RWPE1 (cell line): Measurements from ENCODE around the gene TBKBP1.

Experiments used
- CTCF ChIA-PET: fragments of 350-600 bp; sonication (Branson Sonifier 250); formaldehyde crosslinking; extraction: SDS; loops from one replicate; lab custom pipeline; 2021; lab: Yijun Ruan, JAX
- POLR2A ChIA-PET: fragments of 400-600 bp; formaldehyde crosslinking; extraction: SDS; loops from one replicate; lab custom pipeline; 2020; ENCODE audit warnings: antibody characterized with exemption; ENCODE audit not compliant: low non-redundant PET; lab: Yijun Ruan, JAX
- DNase-seq: peaks from one replicate; pipeline ENCODE4 v3.0.0; 2012; ENCODE audit warnings: low spot score
- H3K27ac ChIP-seq: fragments of 450-650 bp; 2 replicates; pipeline ENCODE4 v1.5.1; 2017
- TF ChIP-seq, protein P1 (sequence below): fragments of 450-650 bp; conservative IDR thresholded peaks from 2 replicates; pipeline ENCODE4 v1.5.1; 2017; ENCODE audit warnings: low read depth, mild to moderate bottlenecking

Gene TBKBP1

DNA sequence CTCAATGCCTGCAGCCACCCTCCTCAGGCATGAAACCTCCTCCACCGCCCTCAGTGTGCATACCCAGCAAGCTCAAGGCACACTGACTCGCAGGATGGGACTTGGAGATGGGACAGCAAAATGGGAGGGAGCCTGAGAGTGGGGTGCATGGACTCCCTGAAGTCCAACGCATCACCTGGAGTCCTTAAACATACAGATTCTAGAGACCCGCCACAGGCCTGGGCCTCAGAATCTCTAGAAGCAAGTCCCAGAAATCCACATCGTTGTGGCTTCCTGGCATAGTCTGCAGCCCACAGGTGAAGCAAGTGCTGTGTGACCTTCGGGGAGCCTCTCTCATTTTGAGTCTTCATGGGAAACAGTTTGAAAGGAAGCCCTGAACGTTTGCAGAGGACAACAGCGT is 35.5 kb downstream of the TBKBP1 start:
- ChIA-PET POLR2A (no interaction called here), CTCF (interaction anchor here (0.7 kb wide), 1 partner anchor 679 kb away, joined by 5 read pairs; no protein-coding TSS in a partner anchor)
- TF ChIP-seq, protein P1, sequence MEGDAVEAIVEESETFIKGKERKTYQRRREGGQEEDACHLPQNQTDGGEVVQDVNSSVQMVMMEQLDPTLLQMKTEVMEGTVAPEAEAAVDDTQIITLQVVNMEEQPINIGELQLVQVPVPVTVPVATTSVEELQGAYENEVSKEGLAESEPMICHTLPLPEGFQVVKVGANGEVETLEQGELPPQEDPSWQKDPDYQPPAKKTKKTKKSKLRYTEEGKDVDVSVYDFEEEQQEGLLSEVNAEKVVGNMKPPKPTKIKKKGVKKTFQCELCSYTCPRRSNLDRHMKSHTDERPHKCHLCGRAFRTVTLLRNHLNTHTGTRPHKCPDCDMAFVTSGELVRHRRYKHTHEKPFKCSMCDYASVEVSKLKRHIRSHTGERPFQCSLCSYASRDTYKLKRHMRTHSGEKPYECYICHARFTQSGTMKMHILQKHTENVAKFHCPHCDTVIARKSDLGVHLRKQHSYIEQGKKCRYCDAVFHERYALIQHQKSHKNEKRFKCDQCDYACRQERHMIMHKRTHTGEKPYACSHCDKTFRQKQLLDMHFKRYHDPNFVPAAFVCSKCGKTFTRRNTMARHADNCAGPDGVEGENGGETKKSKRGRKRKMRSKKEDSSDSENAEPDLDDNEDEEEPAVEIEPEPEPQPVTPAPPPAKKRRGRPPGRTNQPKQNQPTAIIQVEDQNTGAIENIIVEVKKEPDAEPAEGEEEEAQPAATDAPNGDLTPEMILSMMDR: no peak
- no peak for DNase-seq
- no peak overlapping the region for H3K27ac ChIP-seq

DNA sequence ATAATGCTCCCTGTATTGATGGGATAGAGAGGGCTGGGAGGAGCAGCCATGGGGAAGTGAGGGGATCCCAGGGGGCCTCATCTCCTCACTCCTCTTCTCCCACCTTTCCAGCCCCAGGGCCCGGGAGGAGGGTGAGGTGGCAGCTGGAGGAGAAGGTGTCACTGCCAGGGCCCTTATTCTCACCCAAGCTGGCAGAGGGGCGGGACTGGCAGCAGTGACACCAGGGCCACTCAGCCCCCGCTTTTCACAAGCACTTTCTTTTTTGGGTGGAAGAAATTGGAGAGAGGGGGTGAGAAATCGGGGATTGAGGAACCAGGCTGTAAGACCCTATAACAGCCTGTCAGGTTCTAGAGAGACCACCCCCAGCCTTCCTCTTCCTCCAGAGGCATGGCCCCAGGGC is 36.7 kb downstream of the TBKBP1 start:
- CTCF ChIA-PET: interaction anchor here (0.6 kb wide), 1 partner anchor 668 kb away, joined by 3 read pairs; no protein-coding TSS in a partner anchor
- POLR2A ChIA-PET: no interaction called here
- TF ChIP-seq, protein P1: no peak
- no peak for DNase-seq
- no peak overlapping the region for H3K27ac ChIP-seq

DNA sequence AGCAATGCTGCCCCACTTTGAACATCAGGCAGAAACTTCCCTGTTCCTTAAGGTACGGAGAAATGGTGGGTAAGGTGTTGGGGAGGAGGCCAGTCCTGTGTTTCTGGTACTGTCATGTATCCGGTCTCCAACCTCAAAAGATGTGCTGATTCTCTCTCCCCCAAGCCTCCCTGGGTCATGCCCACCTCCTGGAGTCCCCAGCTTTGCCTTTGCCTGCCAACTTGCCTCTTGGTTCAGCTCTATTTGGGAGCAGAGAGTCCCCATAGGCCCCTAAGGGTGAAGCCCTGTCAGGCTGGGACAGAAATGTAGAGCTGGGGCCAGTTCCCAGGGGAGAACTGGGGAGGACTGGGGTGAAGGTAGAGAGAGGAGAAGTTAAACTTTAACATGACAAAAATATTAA is 37.4 kb downstream of the TBKBP1 start:
- POLR2A ChIA-PET: no interaction called here
- TF ChIP-seq, protein P1: no peak
- CTCF ChIA-PET: interaction anchor here (0.7 to 1.1 kb wide), 2 partner anchors 11 to 13 kb away, joined by 3 read pairs; no protein-coding TSS in a partner anchor
- no peak for DNase-seq
- no peak overlapping the region for H3K27ac ChIP-seq

DNA sequence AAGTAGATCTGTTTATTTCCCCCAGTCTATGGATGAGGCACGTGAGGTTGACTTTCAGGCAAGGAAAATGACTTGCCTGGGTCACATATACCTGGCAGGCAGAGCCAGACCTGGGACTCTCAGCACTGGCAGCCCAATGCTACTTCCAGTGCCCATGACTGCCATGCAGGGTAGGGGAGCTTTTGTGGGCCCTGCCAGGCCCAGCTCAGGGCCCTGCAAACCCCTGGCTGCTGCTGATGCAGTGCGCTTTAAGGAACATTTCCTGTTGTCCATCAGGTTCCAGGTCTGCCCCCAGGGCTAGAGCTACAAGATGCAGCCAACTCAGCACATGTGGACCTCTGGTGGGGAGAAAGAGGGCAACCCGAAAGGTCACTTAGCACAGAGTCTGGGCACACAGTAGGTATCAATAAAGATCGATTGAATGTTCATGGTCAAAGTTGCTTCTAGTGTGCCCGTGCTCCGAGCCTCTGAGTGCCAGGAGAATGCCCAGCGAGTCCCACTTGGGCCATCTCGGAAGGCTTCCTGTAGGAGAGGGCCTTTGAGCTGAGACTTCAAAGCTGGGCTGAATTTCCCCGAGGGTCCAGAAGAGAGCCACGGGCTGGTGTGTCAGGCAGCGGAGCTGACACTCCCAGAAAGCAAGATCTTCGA is 38.6 kb downstream of the TBKBP1 start:
- H3K27ac ChIP-seq: no peak overlapping the region
- ChIA-PET POLR2A (no interaction called here), CTCF (interaction anchor here (0.5 to 1.4 kb wide), 7 partner anchors 9 to 69 kb away, joined by 3 to 4 read pairs (median 3); no protein-coding TSS in a partner anchor)
- no peak for DNase-seq
- TF ChIP-seq, protein P1: no peak

DNA sequence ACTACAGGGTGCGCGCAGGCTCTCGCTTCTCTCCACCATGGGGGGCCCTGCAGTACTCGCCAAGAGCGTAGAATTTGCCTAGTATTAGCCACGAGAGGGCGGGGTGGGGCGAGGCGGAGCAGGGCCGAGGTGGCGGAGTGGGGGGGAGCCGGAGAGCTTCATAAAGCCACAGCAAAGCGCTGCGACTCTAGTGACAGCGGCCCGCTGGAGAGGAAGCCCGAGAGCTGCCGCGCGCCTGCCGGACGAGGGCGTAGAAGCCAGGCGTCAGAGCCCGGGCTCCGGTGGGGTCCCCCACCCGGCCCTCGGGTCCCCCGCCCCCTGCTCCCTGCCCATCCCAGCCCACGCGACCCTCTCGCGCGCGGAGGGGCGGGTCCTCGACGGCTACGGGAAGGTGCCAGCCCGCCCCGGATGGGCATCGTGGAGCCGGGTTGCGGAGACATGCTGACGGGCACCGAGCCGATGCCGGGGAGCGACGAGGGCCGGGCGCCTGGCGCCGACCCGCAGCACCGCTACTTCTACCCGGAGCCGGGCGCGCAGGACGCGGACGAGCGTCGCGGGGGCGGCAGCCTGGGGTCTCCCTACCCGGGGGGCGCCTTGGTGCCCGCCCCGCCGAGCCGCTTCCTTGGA is 39.2 kb downstream of the TBKBP1 start, which contains the start of gene TBX21:
Gene TBX21, plus strand, starts transcription at position 190 of the 627 bp plus-strand sequence. Its CDS starts 219 bp downstream, at position 409.
- DNase-seq: peak; percentile 24
- ChIA-PET CTCF (interaction anchor here (0.5 to 1.4 kb wide), 9 partner anchors 13 to 417 kb away, joined by 3 to 8 read pairs (median 3); no protein-coding TSS in a partner anchor), POLR2A (no interaction called here)
- no peak within 1 kb of the TSS for H3K27ac ChIP-seq
- TF ChIP-seq, protein P1: no peak

DNA sequence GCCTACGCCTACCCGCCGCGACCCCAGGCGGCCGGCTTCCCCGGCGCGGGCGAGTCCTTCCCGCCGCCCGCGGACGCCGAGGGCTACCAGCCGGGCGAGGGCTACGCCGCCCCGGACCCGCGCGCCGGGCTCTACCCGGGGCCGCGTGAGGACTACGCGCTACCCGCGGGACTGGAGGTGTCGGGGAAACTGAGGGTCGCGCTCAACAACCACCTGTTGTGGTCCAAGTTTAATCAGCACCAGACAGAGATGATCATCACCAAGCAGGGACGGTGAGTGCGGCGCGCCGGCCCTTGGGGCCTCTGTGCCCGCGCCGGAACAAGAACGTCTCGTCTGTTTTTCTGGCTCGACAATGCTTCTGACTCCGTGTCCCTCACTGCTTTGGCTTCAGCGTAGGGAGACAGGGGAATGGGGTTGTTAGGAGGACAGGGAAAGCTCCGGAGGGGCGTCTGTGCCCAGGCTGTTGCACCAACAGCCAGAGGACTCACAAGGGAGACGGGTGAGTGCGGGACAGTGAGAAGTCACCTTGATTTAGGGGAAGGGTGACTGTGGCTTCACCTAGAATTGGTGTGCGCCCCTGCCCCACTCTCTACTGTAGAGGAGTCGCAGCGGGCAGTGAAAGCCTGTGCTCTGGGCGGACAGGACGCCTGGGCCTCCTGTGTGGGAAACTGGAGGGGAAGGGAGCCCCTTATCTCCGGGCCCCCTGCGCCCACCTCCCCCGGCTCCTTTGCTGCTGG is 39.9 kb downstream of the TBKBP1 start:
- H3K27ac ChIP-seq: no peak overlapping the region
- ChIA-PET POLR2A (no interaction called here), CTCF (interaction anchor here (0.5 to 1.2 kb wide), 5 partner anchors 12 to 418 kb away, joined by 3 to 8 read pairs (median 4); no protein-coding TSS in a partner anchor)
- no peak for DNase-seq
- TF ChIP-seq, protein P1: no peak
